Measurements from ENCODE around the gene ERVW-1.
A peak's percentile ranks its signal among the peaks of the same experiment; 100 is the strongest.
"Not testable (repeated sequence)": the region's sequence is repeated elsewhere in the genome, so short reads cannot be mapped to it uniquely, and the experiment has no call there.

ERVW-1 gene

GRCh38 chr7:92468589-92468988 is 9.2 kb downstream of the ERVW-1 start:
- not testable (repeated sequence) for DNase-seq (ENCODE audit: low read depth)

- no peak for DNase-seq (ENCODE audit: low read depth)
Measured at GRCh38 chr7:92466682-92467081, 11.1 kb downstream of the ERVW-1 start.

- no peak for DNase-seq (ENCODE audit: low read depth)
Measured at GRCh38 chr7:92464515-92464914, 13.2 kb downstream of the ERVW-1 start.

- DNase-seq (ENCODE audit: low read depth): no peak
Measured at GRCh38 chr7:92462560-92462959, 15.2 kb downstream of the ERVW-1 start.

GRCh38 chr7:92461027-92462003 is 16.4 kb downstream of the ERVW-1 start:
- peak; percentile 60 for DNase-seq (ENCODE audit: low read depth)

- no peak for DNase-seq (ENCODE audit: low read depth)
Measured at GRCh38 chr7:92460510-92460909, 17.2 kb downstream of the ERVW-1 start.

GRCh38 chr7:92460109-92460508 is 17.6 kb downstream of the ERVW-1 start:
- no peak for DNase-seq (ENCODE audit: low read depth)

- peak; percentile 30 for DNase-seq (ENCODE audit: low read depth)
Measured at GRCh38 chr7:92456236-92456635, 21.5 kb downstream of the ERVW-1 start.

- DNase-seq (ENCODE audit: low read depth): no peak
Measured at GRCh38 chr7:92451645-92452044, 26.1 kb downstream of the ERVW-1 start.

GRCh38 chr7:92448205-92448747 is 29.5 kb downstream of the ERVW-1 start:
- peak; percentile 61 for DNase-seq (ENCODE audit: low read depth)

GRCh38 chr7:92447345-92448204 is 30.2 kb downstream of the ERVW-1 start, which contains the start of gene GATAD1:
Gene GATAD1, plus strand, starts transcription at chr7:92447482. Its CDS starts 248 bp downstream, at chr7:92447730.
- DNase-seq (ENCODE audit: low read depth): peak; percentile 94

- no peak for DNase-seq (ENCODE audit: low read depth)
Measured at GRCh38 chr7:92446869-92447344, 30.8 kb downstream of the ERVW-1 start.

GRCh38 chr7:92442720-92443119 is 35.0 kb downstream of the ERVW-1 start:
- not testable (repeated sequence) for DNase-seq (ENCODE audit: low read depth)

- no peak for DNase-seq (ENCODE audit: low read depth)
Measured at GRCh38 chr7:92437956-92438491, 39.7 kb downstream of the ERVW-1 start.

GRCh38 chr7:92436612-92437445 is 40.9 kb downstream of the ERVW-1 start:
- no peak for DNase-seq (ENCODE audit: low read depth)

GRCh38 chr7:92435542-92435941 is 42.2 kb downstream of the ERVW-1 start:
- DNase-seq (ENCODE audit: low read depth): no peak

- no peak for DNase-seq (ENCODE audit: low read depth)
Measured at GRCh38 chr7:92433019-92433418, 44.7 kb downstream of the ERVW-1 start.

- DNase-seq (ENCODE audit: low read depth): no peak
Measured at GRCh38 chr7:92432299-92432946, 45.3 kb downstream of the ERVW-1 start.

GRCh38 chr7:92427193-92427592 is 50.6 kb downstream of the ERVW-1 start:
- no peak for DNase-seq (ENCODE audit: low read depth)

- no peak for DNase-seq (ENCODE audit: low read depth)
Measured at GRCh38 chr7:92425311-92425947, 52.3 kb downstream of the ERVW-1 start.
